SU-DHL-6 (cell line): Measurements from ENCODE around the gene CHD1L.

Experiments
- H2AFZ ChIP-seq: fragments of 200-600 bp; sonication (generic); 2 replicates; pipeline ENCODE4 v1.6.1; 2014; ENCODE audit warnings: low read depth, mild to moderate bottlenecking, moderate library complexity, mixed read lengths, antibody characterized with exemption, low read length; ENCODE audit not compliant: severe bottlenecking
- H3F3A ChIP-seq: fragments of 200-600 bp; shearing (Covaris generic); 2 replicates; pipeline ENCODE4 v1.6.0; 2016; ENCODE audit warnings: antibody characterized with exemption, mild to moderate bottlenecking; ENCODE audit not compliant: insufficient read depth
- H3K27ac ChIP-seq: fragments of 200-600 bp; sonication (generic); 2 replicates; pipeline ENCODE4 v1.5.1; 2016; ENCODE audit warnings: low read depth, mild to moderate bottlenecking, low read length, moderate library complexity, mixed read lengths
- H3K27me3 ChIP-seq: fragments of 200-600 bp; sonication (generic), shearing (Covaris generic); 2 replicates; pipeline ENCODE4 v1.6.0; 2014; ENCODE audit warnings: mild to moderate bottlenecking, low read length
- H3K36me3 ChIP-seq: fragments of 200-600 bp; sonication (generic); 2 replicates; pipeline ENCODE4 v1.6.1; 2014; ENCODE audit warnings: mild to moderate bottlenecking, low read length, mixed read lengths
- H3K4me2 ChIP-seq: fragments of 300-600, 200-600 bp; shearing (Covaris generic), sonication (generic); 2 replicates; pipeline ENCODE4 v1.6.0; 2014; ENCODE audit warnings: low read length, low read depth, mild to moderate bottlenecking; ENCODE audit not compliant: poor library complexity, severe bottlenecking
- H3K4me3 ChIP-seq: fragments of 200-600 bp; sonication (generic); 2 replicates; pipeline ENCODE4 v1.5.1; 2014; ENCODE audit warnings: antibody characterized with exemption, low read length, mild to moderate bottlenecking, mixed read lengths; ENCODE audit not compliant: insufficient read depth, poor library complexity, severe bottlenecking
- H3K79me2 ChIP-seq: fragments of 200-600 bp; sonication (generic); 2 replicates; pipeline ENCODE4 v1.6.1; 2014; ENCODE audit warnings: mild to moderate bottlenecking, low read length, moderate library complexity; ENCODE audit not compliant: insufficient read depth
- H3K9ac ChIP-seq: fragments of 200-600 bp; sonication (generic); 2 replicates; pipeline ENCODE4 v1.7.0; 2014; ENCODE audit warnings: mild to moderate bottlenecking, low read length
- H3K9me2 ChIP-seq: fragments of 200-600 bp; sonication (generic); replicated peaks from 2 replicates; pipeline ENCODE4 v1.6.1; 2014; ENCODE audit warnings: low read length; ENCODE audit not compliant: insufficient read depth
- H3K9me3 ChIP-seq: fragments of 200-600 bp; sonication (generic); 2 replicates; pipeline ENCODE4 v1.6.1; 2014; ENCODE audit warnings: low read length, mixed read lengths; ENCODE audit not compliant: insufficient read depth
- H4K20me1 ChIP-seq: fragments of 200-600 bp; sonication (generic); 2 replicates; pipeline ENCODE4 v1.6.1; 2014; ENCODE audit warnings: low read depth, mild to moderate bottlenecking, antibody characterized with exemption, low read length, moderate library complexity, mixed read lengths
- EZH2phosphoT487 ChIP-seq: fragments of 200-600 bp; sonication (generic), shearing (Covaris generic); conservative IDR thresholded peaks from 2 replicates; pipeline ENCODE4 v1.6.1; 2018; ENCODE audit warnings: mild to moderate bottlenecking, antibody characterized with exemption, low read length, moderate library complexity, mixed read lengths
- TF ChIP-seq, protein P1 (sequence below): fragments of 200-600 bp; sonication (generic); IDR thresholded peaks from one replicate; pipeline ENCODE4 v1.5.1; 2017; ENCODE audit warnings: antibody characterized with exemption, mild to moderate bottlenecking, low read length, moderate library complexity; ENCODE audit not compliant: insufficient read depth, poor library complexity, severe bottlenecking

Gene CHD1L

GRCh38 chr1:147247656-147248238 is 5.3 kb downstream of the CHD1L start:
- H3K36me3 ChIP-seq: 0 out of 2 replicates have a peak, but pooled peaks cover 4% of the 10 kb centered on the region

DNA sequence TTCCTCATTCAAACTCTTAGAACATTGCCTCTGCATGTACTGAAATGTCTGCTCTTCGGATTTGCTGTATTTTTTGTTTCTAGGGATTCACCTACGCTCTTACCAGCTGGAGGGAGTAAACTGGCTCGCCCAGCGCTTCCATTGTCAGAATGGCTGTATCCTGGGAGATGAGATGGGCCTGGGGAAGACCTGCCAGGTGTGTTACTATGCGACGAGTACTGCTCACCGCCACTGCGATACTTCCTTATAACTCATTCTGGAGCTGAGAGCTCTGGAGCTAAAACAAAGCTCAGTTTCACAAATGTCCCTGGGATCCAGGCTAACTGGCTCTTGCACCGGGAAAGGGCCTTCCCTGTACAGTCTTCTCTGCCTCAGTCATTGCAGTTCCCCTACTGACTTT is 10.1 kb downstream of the CHD1L start:
- H4K20me1 ChIP-seq: peaks cover 10% of the 10 kb centered on the region
- no peaks in the 10 kb centered on the region for H3K9me3 ChIP-seq
- H3K27ac ChIP-seq: no peak overlapping the region
- peaks cover 79% of the 10 kb centered on the region for H3K79me2 ChIP-seq
- TF ChIP-seq EZH2phosphoT487: no peak
- TF ChIP-seq, protein P1, sequence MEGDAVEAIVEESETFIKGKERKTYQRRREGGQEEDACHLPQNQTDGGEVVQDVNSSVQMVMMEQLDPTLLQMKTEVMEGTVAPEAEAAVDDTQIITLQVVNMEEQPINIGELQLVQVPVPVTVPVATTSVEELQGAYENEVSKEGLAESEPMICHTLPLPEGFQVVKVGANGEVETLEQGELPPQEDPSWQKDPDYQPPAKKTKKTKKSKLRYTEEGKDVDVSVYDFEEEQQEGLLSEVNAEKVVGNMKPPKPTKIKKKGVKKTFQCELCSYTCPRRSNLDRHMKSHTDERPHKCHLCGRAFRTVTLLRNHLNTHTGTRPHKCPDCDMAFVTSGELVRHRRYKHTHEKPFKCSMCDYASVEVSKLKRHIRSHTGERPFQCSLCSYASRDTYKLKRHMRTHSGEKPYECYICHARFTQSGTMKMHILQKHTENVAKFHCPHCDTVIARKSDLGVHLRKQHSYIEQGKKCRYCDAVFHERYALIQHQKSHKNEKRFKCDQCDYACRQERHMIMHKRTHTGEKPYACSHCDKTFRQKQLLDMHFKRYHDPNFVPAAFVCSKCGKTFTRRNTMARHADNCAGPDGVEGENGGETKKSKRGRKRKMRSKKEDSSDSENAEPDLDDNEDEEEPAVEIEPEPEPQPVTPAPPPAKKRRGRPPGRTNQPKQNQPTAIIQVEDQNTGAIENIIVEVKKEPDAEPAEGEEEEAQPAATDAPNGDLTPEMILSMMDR: no peak
- no peak overlapping the region for H3K9ac ChIP-seq
- H2AFZ ChIP-seq: no peak overlapping the region
- no peaks in the 10 kb centered on the region for H3K27me3 ChIP-seq
- no peak overlapping the region for H3K4me3 ChIP-seq
- H3K36me3 ChIP-seq: no peaks in the 10 kb centered on the region; the same call in 1 of the 2 replicates
- no peak overlapping the region for H3K4me2 ChIP-seq
- H3F3A ChIP-seq: no peaks in the 10 kb centered on the region
- no peaks in the 10 kb centered on the region for H3K9me2 ChIP-seq

More at GRCh38 chr1:147247656-147248238, 5.3 kb downstream of the CHD1L start:
- peaks cover 98% of the 10 kb centered on the region for H3K79me2 ChIP-seq
- peak overlapping the region; percentile 43 for H3K4me2 ChIP-seq
- H3K27ac ChIP-seq: no peak overlapping the region
- H3K9ac ChIP-seq: no peak overlapping the region
- H3F3A ChIP-seq: no peaks in the 10 kb centered on the region
- no peaks in the 10 kb centered on the region for H3K9me3 ChIP-seq
- H2AFZ ChIP-seq: no peak overlapping the region
- H3K27me3 ChIP-seq: no peaks in the 10 kb centered on the region
- H3K9me2 ChIP-seq: no peaks in the 10 kb centered on the region
- no peak for TF ChIP-seq EZH2phosphoT487
- TF ChIP-seq, protein P1: no peak
- no peak overlapping the region for H3K4me3 ChIP-seq
- H4K20me1 ChIP-seq: peaks cover 30% of the 10 kb centered on the region

DNA sequence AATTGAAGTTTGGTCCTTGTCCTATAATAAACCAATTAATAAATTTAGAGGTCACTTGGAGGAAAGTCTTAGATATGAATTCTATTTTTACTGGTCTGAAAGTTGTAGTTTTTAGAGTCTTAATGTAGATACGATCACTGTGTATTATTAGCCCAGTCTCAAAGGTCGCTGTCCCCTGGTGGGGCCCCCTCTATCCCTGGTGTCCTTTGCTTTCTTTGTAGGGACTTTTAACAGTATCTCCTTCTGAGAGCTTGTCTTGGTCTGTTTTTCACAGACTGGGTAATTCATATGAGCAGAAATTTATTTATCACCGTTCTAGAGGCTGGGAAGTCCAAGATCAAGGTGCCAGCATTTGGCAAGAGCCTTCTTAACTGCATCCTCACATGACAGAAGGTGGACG is 18.5 kb downstream of the CHD1L start:
- peaks cover 23% of the 10 kb centered on the region for H3K36me3 ChIP-seq
- H3K4me3 ChIP-seq: no peak overlapping the region
- H3K9ac ChIP-seq: no peak overlapping the region
- H3K9me3 ChIP-seq: no peaks in the 10 kb centered on the region
- no peak overlapping the region for H2AFZ ChIP-seq
- TF ChIP-seq, protein P1: no peak
- no peak for TF ChIP-seq EZH2phosphoT487
- H3K27me3 ChIP-seq: no peaks in the 10 kb centered on the region
- peaks cover 2% of the 10 kb centered on the region; the same call in 1 of the 2 replicates for H3K79me2 ChIP-seq
- no peaks in the 10 kb centered on the region for H3F3A ChIP-seq
- no peak overlapping the region for H3K27ac ChIP-seq
- no peaks in the 10 kb centered on the region for H3K9me2 ChIP-seq
- H4K20me1 ChIP-seq: no peaks in the 10 kb centered on the region
- no peak overlapping the region for H3K4me2 ChIP-seq
